Natural killer cell (primary cell): ENCODE measurements around the gene LIMS1. TPM values are rescaled to one million over a fixed set of nuclear protein-coding genes. Genes with fewer than 3 reads are reported as not detected.

Source experiments
- ATAC-seq, 3 donors: fragments of 150-1000 bp in 2 of 3; fragments of 200-7000 bp in 1 of 3; cut with Tn5 transposase; 1 replicate in 1 of 3; 2 replicates in 2 of 3; pipeline ENCODE4 v1.10.0; 2021; ENCODE audit warnings: mild to moderate bottlenecking in 2 of 3, moderate library complexity in 2 of 3
- DNase-seq, 2 donors: peaks; one replicate each; pipeline versions ENCODE4 v3.0.0 to v3.0.0-alpha.2; 2013 to 2021; ENCODE audit warnings: mixed read lengths in 1 of 2
- H3K27ac ChIP-seq: one replicate; pipeline ENCODE4 v1.5.1; 2013; ENCODE audit warnings: mild to moderate bottlenecking, low read length
- H3K27me3 ChIP-seq: one replicate; pipeline ENCODE4 v1.6.1; 2013; ENCODE audit warnings: low read length; ENCODE audit not compliant: control insufficient read depth, insufficient read depth
- H3K36me3 ChIP-seq: one replicate; pipeline ENCODE4 v1.6.1; 2013; ENCODE audit warnings: low read length; ENCODE audit not compliant: control insufficient read depth, insufficient read depth
- H3K4me1 ChIP-seq: one replicate; pipeline ENCODE4 v1.6.1; 2013; ENCODE audit warnings: low read length; ENCODE audit not compliant: control insufficient read depth, insufficient read depth
- H3K4me3 ChIP-seq: one replicate; pipeline ENCODE4 v1.5.1; 2013; ENCODE audit warnings: low read length
- H3K9me3 ChIP-seq: one replicate; pipeline ENCODE4 v1.6.1; 2013; ENCODE audit warnings: low read length; ENCODE audit not compliant: control insufficient read depth, insufficient read depth
- H3K27ac Mint-ChIP-seq, 2 donors: one replicate each; pipeline ENCODE4 v1.8.0; 2022; ENCODE audit warnings: mild to moderate bottlenecking in 2 of 2, mixed read lengths in 2 of 2, moderate library complexity in 1 of 2
- H3K27me3 Mint-ChIP-seq, 2 donors: one replicate each; pipeline ENCODE4 v1.8.0; 2022; ENCODE audit warnings: low read depth in 2 of 2, mixed read lengths in 2 of 2
- H3K36me3 Mint-ChIP-seq: one replicate; pipeline ENCODE4 v1.8.0; 2022; ENCODE audit warnings: mixed read lengths
- H3K4me1 Mint-ChIP-seq, 2 donors: one replicate each; pipeline ENCODE4 v1.8.0; 2022; ENCODE audit warnings: mixed read lengths in 2 of 2
- H3K4me3 Mint-ChIP-seq: one replicate; pipeline ENCODE4 v1.8.0; 2022; ENCODE audit warnings: mild to moderate bottlenecking, moderate library complexity, mixed read lengths
- H3K9me3 Mint-ChIP-seq, 2 donors: one replicate each; pipeline ENCODE4 v1.8.0; 2022; ENCODE audit warnings: mixed read lengths in 2 of 2
- CTCF ChIP-seq: fragments of 200-600 bp; IDR thresholded peaks from one replicate; pipeline ENCODE4 v1.8.0; 2022; ENCODE audit warnings: antibody characterized with exemption
- WGBS: methylation state at CpG from one replicate; pipeline ENCODE4 v1.1.7; 2013; ENCODE audit warnings: missing lambda C conversion rate; ENCODE audit not compliant: insufficient coverage; 5-methylcytosine and 5-hydroxymethylcytosine counted together
- intact Hi-C: fragments of 100-400 bp; cut with micrococcal nuclease; formaldehyde crosslinking; loops from one replicate; pipeline ENCODE4 v1.14.2; 2022
- total RNA-seq, 4 donors: library from RNA; stranded (reverse); fragments of 120-200 nt in 1 of 4; gene quantifications; one replicate each; pipeline versions ENCODE4 v1.2.3 to v1.2.4, GENCODE V29; 2013 to 2022

Gene LIMS1
- total RNA-seq, 3 donors from 2014 or later (not counting 1 experiment from before 2014, with no cell fraction given), result 31.6 to 41.4 (median 34.8) TPM

- Mint-ChIP-seq H3K36me3 (no peaks in the 10 kb centered on the region), H3K27ac (peak overlapping the region; percentile 81 to 84), H3K4me3 (peak overlapping the region; percentile 69), H3K27me3 (no peaks in the 10 kb centered on the region), H3K9me3 (no peaks in the 10 kb centered on the region), H3K4me1 (peaks cover 38 to 51% of the 10 kb centered on the region in 2 donors)
- intact Hi-C loops, result no loop called here
- TF ChIP-seq CTCF, result no peak
- DNase-seq (no peak), ATAC-seq (peak; percentile 37 to 67 (median 42))
- Histone ChIP-seq H3K4me1 (peaks cover 13% of the 10 kb centered on the region), H3K4me3 (no peak overlapping the region), H3K27me3 (no peaks in the 10 kb centered on the region), H3K36me3 (no peaks in the 10 kb centered on the region), H3K9me3 (no peaks in the 10 kb centered on the region), H3K27ac (peak overlapping the region; percentile 71)
- 39% methylated on average over 2 of the region's 3 CpGs for WGBS
These were observed 53.9 kb downstream of the LIMS1 start for GRCh38 chr2:108588070-108588668.

- intact Hi-C loops, result no loop called here
- H3K4me3 Mint-ChIP-seq, result peak overlapping the region; percentile 51
- no peak for DNase-seq
- ATAC-seq, result no peak
- Histone ChIP-seq H3K4me3 (no peak overlapping the region), H3K9me3 (no peaks in the 10 kb centered on the region), H3K4me1 (peaks cover 11% of the 10 kb centered on the region), H3K27ac (no peak overlapping the region), H3K27me3 (no peaks in the 10 kb centered on the region), H3K36me3 (no peaks in the 10 kb centered on the region)
- TF ChIP-seq CTCF, result no peak
- no peaks in the 10 kb centered on the region for H3K9me3 Mint-ChIP-seq
- H3K36me3 Mint-ChIP-seq, result no peaks in the 10 kb centered on the region
- peak overlapping the region; percentile 2 to 81 for H3K27ac Mint-ChIP-seq
- H3K4me1 Mint-ChIP-seq, result peaks cover 38 to 54% of the 10 kb centered on the region in 2 donors
- H3K27me3 Mint-ChIP-seq, result no peaks in the 10 kb centered on the region
These were observed 55.1 kb downstream of the LIMS1 start for GRCh38 chr2:108589372-108589771.

DNA sequence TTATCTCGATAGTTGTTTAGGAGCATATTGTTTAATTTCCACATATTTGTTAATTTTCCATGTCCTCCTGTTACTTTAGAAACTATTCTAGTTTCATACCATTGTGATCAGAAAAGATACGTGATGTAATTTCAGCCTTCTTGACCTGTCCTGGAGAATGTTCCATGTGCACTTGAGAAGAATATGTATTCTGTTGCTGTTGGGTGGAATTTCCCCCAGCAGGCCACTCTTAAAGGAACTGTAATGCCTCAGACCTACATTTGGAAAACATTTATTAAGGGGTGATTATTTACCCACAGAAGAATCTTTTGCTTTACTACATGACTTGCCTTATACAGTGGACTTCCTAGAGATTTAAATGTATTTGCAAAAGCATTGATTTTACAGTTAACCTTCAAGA lies 55.5 kb downstream of the LIMS1 start:
- Histone ChIP-seq H3K27ac (no peak overlapping the region), H3K27me3 (no peaks in the 10 kb centered on the region), H3K4me3 (no peak overlapping the region), H3K9me3 (no peaks in the 10 kb centered on the region), H3K36me3 (no peaks in the 10 kb centered on the region), H3K4me1 (peaks cover 9% of the 10 kb centered on the region)
- ATAC-seq (no peak), DNase-seq (no peak)
- H3K9me3 Mint-ChIP-seq, result no peaks in the 10 kb centered on the region
- intact Hi-C loops, result no loop called here
- H3K36me3 Mint-ChIP-seq, result no peaks in the 10 kb centered on the region
- H3K4me1 Mint-ChIP-seq, result peaks cover 40 to 55% of the 10 kb centered on the region in 2 donors
- peak overlapping the region; percentile 51 for H3K4me3 Mint-ChIP-seq
- no peaks in the 10 kb centered on the region for H3K27me3 Mint-ChIP-seq
- 60% methylated on average over 1 of the region's 2 CpGs for WGBS
- no peak for TF ChIP-seq CTCF
- peak overlapping the region; percentile 2 to 81 for H3K27ac Mint-ChIP-seq

- H3K27me3 Mint-ChIP-seq, result no peaks in the 10 kb centered on the region
- H3K9me3 Mint-ChIP-seq, result no peaks in the 10 kb centered on the region
- Histone ChIP-seq H3K4me1 (peaks cover 14% of the 10 kb centered on the region), H3K27me3 (no peaks in the 10 kb centered on the region), H3K27ac (peak overlapping the region; percentile 8), H3K9me3 (no peaks in the 10 kb centered on the region), H3K4me3 (no peak overlapping the region), H3K36me3 (no peaks in the 10 kb centered on the region)
- no peak overlapping the region for H3K4me3 Mint-ChIP-seq
- no peak for TF ChIP-seq CTCF
- DNase-seq (no peak), ATAC-seq (peak in 1 of 3 donors; percentile 35)
- H3K36me3 Mint-ChIP-seq, result no peaks in the 10 kb centered on the region
- H3K4me1 Mint-ChIP-seq, result peaks cover 54 to 62% of the 10 kb centered on the region in 2 donors
- intact Hi-C loops, result no loop called here
- WGBS, result 72% methylated on average over 6 of the region's 6 CpGs
- H3K27ac Mint-ChIP-seq, result peak overlapping the region in 1 of 2 donors; percentile 61
These were observed 56.9 kb downstream of the LIMS1 start for GRCh38 chr2:108591163-108591562.
